HL-60 (cell line): ENCODE measurements around the gene SCO2.

Experiments used
- DNase-seq, 2 experiments: peaks; one replicate each; pipeline ENCODE4 v3.0.0-alpha.2; 2010 to 2020; ENCODE audit warnings: low read depth in 1 of 2, low spot score in 1 of 2
- H3K27ac ChIP-seq: fragments of 250-450 bp; sonication (Bioruptor Pico); replicated peaks from 2 replicates; pipeline ENCODE4 v1.5.1; 2020; ENCODE audit warnings: mild to moderate bottlenecking, moderate library complexity
- H3K27me3 ChIP-seq: fragments of 250-450 bp; sonication (Bioruptor Pico); 2 replicates; pipeline ENCODE4 v1.5.1; 2021; ENCODE audit warnings: mild to moderate bottlenecking, moderate library complexity; ENCODE audit not compliant: insufficient read depth, poor library complexity, severe bottlenecking
- H3K4me3 ChIP-seq: replicated peaks from 2 replicates; pipeline ENCODE4 v1.5.1; 2011; ENCODE audit warnings: mild to moderate bottlenecking, control low read depth, low read length; ENCODE audit not compliant: insufficient read depth
- CTCF ChIP-seq: IDR thresholded peaks from one replicate; pipeline ENCODE4 v1.5.1; 2011; ENCODE audit warnings: low read length, control low read depth, inconsistent platforms; ENCODE audit not compliant: insufficient read depth
- GABPA ChIP-seq: IDR thresholded peaks from 2 replicates; pipeline ENCODE4 v1.6.1; 2012; ENCODE audit warnings: low read depth
- POLR2AphosphoS5 ChIP-seq: IDR thresholded peaks from 2 replicates; pipeline ENCODE4 v1.6.1; 2012; ENCODE audit warnings: low read depth
- SPI1 ChIP-seq: IDR thresholded peaks from 2 replicates; pipeline ENCODE4 v1.6.1; 2012; ENCODE audit warnings: low read depth, mild to moderate bottlenecking, borderline replicate concordance
- TF ChIP-seq, protein P1 (sequence below): IDR thresholded peaks from 2 replicates; pipeline ENCODE4 v1.6.1; 2012; ENCODE audit warnings: low read depth; ENCODE audit not compliant: insufficient replicate concordance

The SCO2 gene

GRCh38 chr22:50507991-50508884, 17.2 kb downstream of the SCO2 start, which contains the start of gene NCAPH2:
Gene NCAPH2, plus strand, starts transcription at chr22:50508224. Its CDS starts 114 bp downstream, at chr22:50508338.
- Histone ChIP-seq H3K27ac (peak within 1 kb of the TSS; percentile 91), H3K27me3 (no peaks in the 10 kb centered on the region), H3K4me3 (peak within 1 kb of the TSS; percentile 81)
- DNase-seq: peak; percentile 92 to 96
- TF ChIP-seq GABPA (peak; percentile 46; the same call in 1 of the 2 replicates), CTCF (no peak), POLR2AphosphoS5 (peak; percentile 87), SPI1 (no peak)
- TF ChIP-seq, protein P1, sequence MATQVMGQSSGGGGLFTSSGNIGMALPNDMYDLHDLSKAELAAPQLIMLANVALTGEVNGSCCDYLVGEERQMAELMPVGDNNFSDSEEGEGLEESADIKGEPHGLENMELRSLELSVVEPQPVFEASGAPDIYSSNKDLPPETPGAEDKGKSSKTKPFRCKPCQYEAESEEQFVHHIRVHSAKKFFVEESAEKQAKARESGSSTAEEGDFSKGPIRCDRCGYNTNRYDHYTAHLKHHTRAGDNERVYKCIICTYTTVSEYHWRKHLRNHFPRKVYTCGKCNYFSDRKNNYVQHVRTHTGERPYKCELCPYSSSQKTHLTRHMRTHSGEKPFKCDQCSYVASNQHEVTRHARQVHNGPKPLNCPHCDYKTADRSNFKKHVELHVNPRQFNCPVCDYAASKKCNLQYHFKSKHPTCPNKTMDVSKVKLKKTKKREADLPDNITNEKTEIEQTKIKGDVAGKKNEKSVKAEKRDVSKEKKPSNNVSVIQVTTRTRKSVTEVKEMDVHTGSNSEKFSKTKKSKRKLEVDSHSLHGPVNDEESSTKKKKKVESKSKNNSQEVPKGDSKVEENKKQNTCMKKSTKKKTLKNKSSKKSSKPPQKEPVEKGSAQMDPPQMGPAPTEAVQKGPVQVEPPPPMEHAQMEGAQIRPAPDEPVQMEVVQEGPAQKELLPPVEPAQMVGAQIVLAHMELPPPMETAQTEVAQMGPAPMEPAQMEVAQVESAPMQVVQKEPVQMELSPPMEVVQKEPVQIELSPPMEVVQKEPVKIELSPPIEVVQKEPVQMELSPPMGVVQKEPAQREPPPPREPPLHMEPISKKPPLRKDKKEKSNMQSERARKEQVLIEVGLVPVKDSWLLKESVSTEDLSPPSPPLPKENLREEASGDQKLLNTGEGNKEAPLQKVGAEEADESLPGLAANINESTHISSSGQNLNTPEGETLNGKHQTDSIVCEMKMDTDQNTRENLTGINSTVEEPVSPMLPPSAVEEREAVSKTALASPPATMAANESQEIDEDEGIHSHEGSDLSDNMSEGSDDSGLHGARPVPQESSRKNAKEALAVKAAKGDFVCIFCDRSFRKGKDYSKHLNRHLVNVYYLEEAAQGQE: peak; percentile 65

GRCh38 chr22:50507421-50507990, 17.9 kb downstream of the SCO2 start, which contains the start of gene LMF2:
Gene LMF2, minus strand, starts transcription at chr22:50507702. Its CDS starts 27 bp downstream, at chr22:50507675.
- TF ChIP-seq GABPA (no peak), SPI1 (no peak), POLR2AphosphoS5 (peak; percentile 8; the same call in 1 of the 2 replicates), CTCF (no peak)
- TF ChIP-seq, protein P1: no peak

DNA sequence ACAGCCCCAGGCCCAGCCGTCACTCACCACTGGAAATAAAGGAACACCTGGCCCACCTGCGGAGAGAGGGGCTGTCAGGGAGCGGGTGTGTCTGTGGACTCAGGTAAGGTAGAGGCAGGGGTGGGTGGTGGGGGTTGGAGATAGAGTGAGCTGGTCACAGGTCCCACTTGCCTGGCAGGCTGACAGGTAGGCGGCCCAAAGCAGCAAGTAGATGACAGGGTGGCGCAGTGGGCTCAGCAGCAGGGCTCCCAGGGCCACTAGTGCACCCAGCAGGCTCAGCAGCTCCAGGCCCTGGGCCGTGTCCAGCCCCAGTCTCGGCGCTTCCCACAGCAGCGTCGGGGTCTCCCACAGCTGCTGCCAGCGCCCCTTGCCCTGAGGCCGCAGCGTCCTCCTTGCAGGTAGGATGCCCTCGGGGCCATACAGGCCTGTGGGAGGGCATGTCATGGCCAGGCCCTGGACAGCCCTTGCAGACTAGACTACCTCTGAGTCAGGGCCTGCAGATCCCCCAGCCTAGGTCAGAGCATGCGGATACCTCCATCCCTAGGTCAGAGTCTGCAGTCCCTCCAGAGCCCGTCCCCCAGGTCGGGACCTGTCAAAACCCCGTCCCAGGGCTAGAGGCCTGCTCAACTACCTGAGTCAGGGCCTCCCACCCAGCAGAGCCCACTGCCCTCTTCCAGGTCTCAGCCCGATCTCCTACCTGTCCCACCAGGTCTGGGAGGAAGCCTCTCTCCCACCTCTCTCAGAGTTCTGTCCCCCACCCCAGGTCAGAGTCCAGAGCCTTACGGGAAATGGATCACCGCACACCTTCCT, 18.6 kb downstream of the SCO2 start:
- Histone ChIP-seq H3K4me3 (peak overlapping the region; percentile 81), H3K27me3 (no peaks in the 10 kb centered on the region)
- no peak for DNase-seq

More at GRCh38 chr22:50507421-50507990, 17.9 kb downstream of the SCO2 start, which contains the start of gene LMF2:
- Histone ChIP-seq H3K27me3 (no peaks in the 10 kb centered on the region), H3K27ac (peak within 1 kb of the TSS; percentile 91), H3K4me3 (peak within 1 kb of the TSS; percentile 81)
- peak; percentile 67 to 85 for DNase-seq

More for the DNA sequence above, 18.6 kb downstream of the SCO2 start:
- peak overlapping the region; percentile 89 for H3K27ac ChIP-seq
- TF ChIP-seq GABPA (no peak), POLR2AphosphoS5 (no peak), SPI1 (no peak), CTCF (no peak)
- TF ChIP-seq, protein P1: no peak
